Brain microvascular endothelial cell (primary cell): ENCODE measurements around the gene PHF1.
"Not testable (repeated sequence)": the region's sequence is repeated elsewhere in the genome, so short reads cannot be mapped to it uniquely, and the experiment has no call there.

Experiments used
- DNase-seq: peaks from one replicate; pipeline ENCODE4 v3.0.0-alpha.2; 2020
- H3K27ac ChIP-seq: fragments of 250-450 bp; sonication (Bioruptor Pico); 2 replicates; pipeline ENCODE4 v1.5.1; 2020; ENCODE audit warnings: mild to moderate bottlenecking, moderate library complexity
- H3K27me3 ChIP-seq: fragments of 250-450 bp; sonication (Bioruptor Pico); replicated peaks from 2 replicates; pipeline ENCODE4 v1.5.1; 2020; ENCODE audit warnings: mild to moderate bottlenecking
- H3K36me3 ChIP-seq: fragments of 250-450 bp; sonication (Bioruptor Pico); replicated peaks from 2 replicates; pipeline ENCODE4 v1.5.1; 2020; ENCODE audit warnings: mild to moderate bottlenecking
- H3K4me3 ChIP-seq: 2 replicates; pipeline ENCODE4 v1.5.1; 2011; ENCODE audit warnings: low read depth, mild to moderate bottlenecking, control low read depth, low read length, moderate library complexity
- CTCF ChIP-seq: IDR thresholded peaks from 2 replicates; pipeline ENCODE4 v1.5.1; 2011; ENCODE audit warnings: low read depth, mild to moderate bottlenecking, moderate library complexity, low read length, control low read depth, inconsistent platforms; ENCODE audit errors: missing control alignments
- in situ Hi-C: cut with HindIII; loops from 2 replicates; pipeline ENCODE4 v1.10.0; 2017; ENCODE audit warnings: low sequenced_read_pairs, low pct_ligation_motif_present

PHF1 gene

GRCh38 chr6:33410711-33411631 is at the start of gene PHF1:
Gene PHF1 (plus strand): TSS chr6:33411014. CDS start chr6:33412264, 1,250 bp downstream.
- no peaks in the 10 kb centered on the region for H3K27me3 ChIP-seq
- TF ChIP-seq CTCF, result no peak
- in situ Hi-C loops, result no loop called here
- H3K4me3 ChIP-seq, result peak within 1 kb of the TSS; percentile 68
- peak; percentile 62 for DNase-seq
- H3K27ac ChIP-seq, result peak within 1 kb of the TSS; percentile 91
- H3K36me3 ChIP-seq, result peaks cover 33% of the 10 kb centered on the region

- H3K36me3 ChIP-seq, in situ Hi-C loops, H3K27me3 ChIP-seq, DNase-seq, H3K27ac ChIP-seq, H3K4me3 ChIP-seq: not testable (repeated sequence)
These were observed 47.3 kb upstream of the PHF1 start for GRCh38 chr6:33363486-33363885.

GRCh38 chr6:33364475-33365205 is 46.2 kb upstream of the PHF1 start:
- H3K36me3 ChIP-seq, H3K4me3 ChIP-seq, H3K27me3 ChIP-seq, H3K27ac ChIP-seq, in situ Hi-C loops: not testable (repeated sequence)
- DNase-seq, result peak; percentile 52

GRCh38 chr6:33365206-33365971 is 45.4 kb upstream of the PHF1 start:
- H3K4me3 ChIP-seq, H3K36me3 ChIP-seq, in situ Hi-C loops, DNase-seq, H3K27me3 ChIP-seq, H3K27ac ChIP-seq: not testable (repeated sequence)

DNA sequence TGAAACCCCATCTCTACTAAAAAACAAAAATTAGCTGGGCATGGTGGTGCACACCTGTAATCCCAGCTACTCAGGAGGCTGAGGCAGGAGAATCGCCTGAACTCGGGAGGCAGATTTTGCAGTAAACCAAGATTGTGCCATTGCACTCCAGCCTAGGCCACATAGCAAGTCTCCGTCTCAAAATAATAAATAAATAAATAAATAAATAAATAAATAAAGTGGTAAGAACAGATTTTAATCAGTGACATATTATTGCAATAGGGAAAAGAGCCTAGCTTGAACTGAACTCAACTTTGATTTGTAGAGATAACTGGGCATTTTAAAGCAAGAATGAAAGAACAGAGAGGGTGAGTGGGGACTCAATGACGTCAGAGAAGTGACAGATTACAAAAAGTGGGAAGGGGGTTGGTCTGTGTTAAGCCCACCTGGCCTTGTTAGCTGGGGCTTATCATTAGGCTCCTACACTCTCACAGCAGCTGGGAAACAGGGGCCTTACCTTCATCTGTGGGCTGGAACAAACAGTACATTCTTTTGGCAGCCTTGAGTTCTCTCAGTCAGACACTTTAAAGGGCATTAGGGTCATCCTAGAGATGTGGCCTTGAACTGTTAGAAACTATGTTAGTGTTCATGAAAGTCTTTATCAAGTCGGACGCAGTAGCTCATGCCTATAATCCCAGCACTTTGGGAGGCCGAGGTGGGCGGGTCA is 43.7 kb upstream of the PHF1 start:
- H3K36me3 ChIP-seq, result no peaks in the 10 kb centered on the region
- no peak overlapping the region for H3K27ac ChIP-seq
- no peaks in the 10 kb centered on the region for H3K27me3 ChIP-seq
- no peak overlapping the region for H3K4me3 ChIP-seq
- in situ Hi-C loops, result no loop called here
- DNase-seq, result no peak
- no peak for TF ChIP-seq CTCF

- in situ Hi-C loops, H3K4me3 ChIP-seq, H3K27me3 ChIP-seq, H3K27ac ChIP-seq, H3K36me3 ChIP-seq, DNase-seq: not testable (repeated sequence)
These were observed 43.1 kb upstream of the PHF1 start for GRCh38 chr6:33367715-33368025.

- H3K27me3 ChIP-seq, H3K36me3 ChIP-seq, H3K4me3 ChIP-seq, in situ Hi-C loops, DNase-seq, H3K27ac ChIP-seq: not testable (repeated sequence)
These were observed 38.9 kb upstream of the PHF1 start for GRCh38 chr6:33371901-33372300.
